Retinal pigment epithelial cell (primary cell): ENCODE measurements around the gene FBN2.

ENCODE experiments used
- DNase-seq: peaks from one replicate; pipeline ENCODE4 v3.0.0-alpha.2; 2010; ENCODE audit warnings: low read depth
- H3K4me3 ChIP-seq: 2 replicates; pipeline ENCODE4 v1.5.1; 2011; ENCODE audit warnings: mild to moderate bottlenecking, low read length, control low read depth, moderate library complexity
- TF ChIP-seq, protein P1 (sequence below): conservative IDR thresholded peaks from 2 replicates; pipeline ENCODE4 v1.5.1; 2011; ENCODE audit warnings: low read depth, low read length, control low read depth, inconsistent platforms

The FBN2 gene

DNA sequence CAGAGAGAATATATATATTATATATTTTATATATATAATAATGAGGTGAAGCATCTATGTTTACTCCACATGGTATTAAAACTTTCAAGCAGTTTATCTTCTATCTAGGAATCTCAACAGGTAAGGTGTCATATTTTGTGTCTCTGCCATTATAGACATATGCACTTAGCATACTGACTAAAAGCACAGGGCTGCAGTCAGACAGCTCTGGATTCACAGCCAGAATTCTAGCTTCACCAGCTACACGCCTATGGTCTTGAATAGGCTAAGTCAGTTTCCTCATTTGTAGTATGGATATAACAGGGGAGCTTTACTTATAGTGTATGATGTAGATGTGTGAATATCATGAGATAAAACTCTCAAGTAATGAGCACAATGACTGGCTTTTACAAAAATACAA, 57.9 kb downstream of the FBN2 start:
- no peak for DNase-seq
- no peak overlapping the region for H3K4me3 ChIP-seq
- TF ChIP-seq, protein P1, sequence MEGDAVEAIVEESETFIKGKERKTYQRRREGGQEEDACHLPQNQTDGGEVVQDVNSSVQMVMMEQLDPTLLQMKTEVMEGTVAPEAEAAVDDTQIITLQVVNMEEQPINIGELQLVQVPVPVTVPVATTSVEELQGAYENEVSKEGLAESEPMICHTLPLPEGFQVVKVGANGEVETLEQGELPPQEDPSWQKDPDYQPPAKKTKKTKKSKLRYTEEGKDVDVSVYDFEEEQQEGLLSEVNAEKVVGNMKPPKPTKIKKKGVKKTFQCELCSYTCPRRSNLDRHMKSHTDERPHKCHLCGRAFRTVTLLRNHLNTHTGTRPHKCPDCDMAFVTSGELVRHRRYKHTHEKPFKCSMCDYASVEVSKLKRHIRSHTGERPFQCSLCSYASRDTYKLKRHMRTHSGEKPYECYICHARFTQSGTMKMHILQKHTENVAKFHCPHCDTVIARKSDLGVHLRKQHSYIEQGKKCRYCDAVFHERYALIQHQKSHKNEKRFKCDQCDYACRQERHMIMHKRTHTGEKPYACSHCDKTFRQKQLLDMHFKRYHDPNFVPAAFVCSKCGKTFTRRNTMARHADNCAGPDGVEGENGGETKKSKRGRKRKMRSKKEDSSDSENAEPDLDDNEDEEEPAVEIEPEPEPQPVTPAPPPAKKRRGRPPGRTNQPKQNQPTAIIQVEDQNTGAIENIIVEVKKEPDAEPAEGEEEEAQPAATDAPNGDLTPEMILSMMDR = no peak

DNA sequence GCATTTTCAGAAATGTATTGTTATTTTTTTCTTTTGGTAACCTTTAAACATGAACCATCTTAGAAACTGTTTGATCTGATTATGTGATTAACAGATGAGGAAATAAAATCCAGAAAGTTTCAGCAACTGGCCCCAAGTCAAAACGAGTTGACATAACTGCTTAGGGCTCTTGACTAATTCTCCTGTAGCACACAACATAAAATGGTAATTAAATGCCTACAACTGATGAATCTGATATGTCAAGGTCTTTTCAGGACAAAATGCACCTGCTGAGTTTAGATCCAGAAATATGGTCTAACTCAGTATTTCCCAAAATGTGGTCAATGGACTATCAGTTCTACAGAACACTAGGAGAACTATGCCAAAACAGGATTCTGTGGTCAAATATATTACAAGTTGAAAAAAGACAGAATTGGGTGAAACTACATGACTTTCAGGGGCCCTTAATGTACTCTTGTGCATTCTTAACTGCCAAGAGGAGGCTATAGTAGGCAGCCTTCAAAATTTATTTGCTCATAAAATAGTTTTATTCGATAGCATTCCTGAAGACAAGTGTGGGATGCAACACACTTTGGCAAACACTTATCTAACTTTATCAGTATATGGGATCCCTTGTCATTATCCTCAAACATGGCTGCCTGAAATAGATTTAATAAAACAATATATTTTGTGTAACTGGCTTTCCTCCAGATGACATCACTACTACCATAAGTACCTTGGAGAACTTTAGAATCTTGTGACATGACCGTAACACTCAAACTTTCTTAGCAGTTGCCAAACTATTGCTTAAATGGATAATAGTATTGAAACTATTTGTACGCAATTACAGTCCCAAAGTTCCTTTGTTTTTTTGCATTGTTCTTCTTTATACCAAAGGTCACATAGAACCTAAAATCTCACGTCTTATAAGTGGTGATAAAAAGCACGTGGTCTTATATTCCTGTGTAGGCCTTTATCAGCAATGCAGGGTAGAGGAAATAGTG, 59.4 kb downstream of the FBN2 start:
- no peak overlapping the region for H3K4me3 ChIP-seq
- no peak for DNase-seq
- TF ChIP-seq, protein P1 = no peak

DNA sequence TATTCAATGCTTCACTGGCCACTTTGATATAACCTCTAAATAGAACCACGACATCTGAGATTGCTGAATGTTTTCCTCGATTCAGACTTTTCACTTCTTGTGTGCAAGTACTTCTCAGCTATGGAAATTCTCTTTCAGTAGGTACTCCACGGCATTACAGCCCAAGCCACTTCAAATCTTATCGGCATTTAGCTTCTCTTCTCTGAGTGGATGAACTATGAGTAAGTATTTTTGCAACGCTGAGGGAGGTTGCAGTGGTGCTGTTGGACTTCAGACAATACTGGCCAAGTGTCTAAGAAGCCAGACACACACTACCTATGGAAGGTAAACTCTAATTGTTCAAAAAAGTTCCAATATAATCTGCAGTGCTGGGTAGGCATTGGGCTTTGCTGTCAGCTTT, 60.1 kb downstream of the FBN2 start:
- no peak for DNase-seq
- no peak overlapping the region for H3K4me3 ChIP-seq
- TF ChIP-seq, protein P1 = no peak

DNA sequence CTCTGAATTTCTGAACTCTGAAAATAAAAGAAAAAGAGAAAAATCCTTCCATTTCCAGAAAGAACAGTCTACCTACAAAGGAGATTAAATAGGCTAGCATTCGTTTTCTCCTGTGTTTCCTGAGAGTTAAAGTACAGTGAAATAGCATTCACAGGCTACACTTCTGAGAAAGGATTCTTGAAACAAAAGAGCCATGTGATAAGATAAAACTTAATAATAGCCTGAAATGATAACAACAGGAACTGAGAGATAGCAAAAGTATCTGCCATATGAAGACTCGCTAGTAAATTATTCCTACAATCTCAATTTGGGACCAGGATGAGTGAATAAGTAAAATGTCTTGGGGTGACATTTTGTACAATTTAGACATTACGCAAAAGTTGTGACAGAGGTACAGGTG, 62.4 kb downstream of the FBN2 start:
- TF ChIP-seq, protein P1 = no peak
- DNase-seq = no peak
- no peak overlapping the region for H3K4me3 ChIP-seq

DNA sequence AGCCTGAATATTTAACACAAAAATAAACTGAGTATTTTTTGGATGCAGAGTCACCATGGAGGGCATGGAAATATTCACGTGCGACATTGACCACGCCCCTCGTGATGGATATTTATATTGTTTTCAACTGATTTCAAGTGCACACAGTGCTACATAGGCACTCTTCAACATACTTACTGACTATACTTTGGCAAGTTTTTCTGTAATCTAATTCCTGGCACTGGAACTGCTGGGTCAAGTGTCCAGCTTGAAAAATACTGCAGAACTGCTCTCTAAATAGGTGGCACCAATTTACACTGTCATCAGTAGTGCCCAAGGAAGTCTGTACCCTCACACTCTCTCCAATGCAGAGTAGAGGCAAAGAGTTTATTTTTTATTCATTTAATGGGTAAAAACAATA, 65.1 kb downstream of the FBN2 start:
- TF ChIP-seq, protein P1 = no peak

DNA sequence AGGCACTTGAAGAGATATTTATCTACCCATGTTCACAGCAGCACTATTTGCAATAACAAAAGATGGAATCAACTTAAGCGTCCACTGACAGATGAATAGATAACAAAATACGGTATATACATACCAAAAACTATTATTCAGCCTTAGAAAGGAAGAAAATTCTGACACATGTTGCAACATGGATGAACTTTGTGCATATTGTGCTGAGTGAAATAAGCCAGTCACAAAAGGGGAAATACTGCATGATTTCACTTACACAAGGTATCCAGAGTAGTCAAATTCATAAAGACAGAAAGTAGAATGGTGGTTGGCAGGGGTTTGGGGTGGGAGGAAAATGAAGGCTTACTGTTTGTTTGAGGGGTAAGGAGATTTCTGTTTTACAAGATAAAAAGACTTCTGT, 66.0 kb downstream of the FBN2 start:
- TF ChIP-seq, protein P1 = no peak
- no peak overlapping the region for H3K4me3 ChIP-seq
- DNase-seq = no peak

More for the DNA sequence above, 65.1 kb downstream of the FBN2 start:
- no peak for DNase-seq
- no peak overlapping the region for H3K4me3 ChIP-seq

DNA sequence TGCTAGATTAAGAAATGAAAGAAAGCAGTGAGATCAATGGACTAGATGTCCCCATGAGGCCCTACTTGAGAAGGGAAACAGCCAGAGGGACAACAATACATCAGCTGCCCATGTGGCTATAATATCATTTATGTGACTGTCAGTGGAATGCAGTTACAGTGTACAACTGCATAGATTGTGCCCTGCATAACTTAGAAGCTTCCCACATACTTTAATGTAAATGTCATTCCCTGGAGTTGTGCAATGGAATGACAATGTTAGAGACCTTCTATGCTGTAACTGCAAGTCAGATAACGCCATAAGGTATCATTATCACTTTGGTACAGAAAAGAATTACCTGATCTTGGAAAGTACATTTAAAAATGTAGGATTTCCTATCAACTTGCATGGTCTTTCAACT, 67.4 kb downstream of the FBN2 start:
- DNase-seq = no peak
- H3K4me3 ChIP-seq = no peak overlapping the region
- TF ChIP-seq, protein P1 = no peak
